SU-DHL-6 (cell line): ENCODE results near the gene EPN1.

ENCODE experiments used
- CTCF ChIP-seq: fragments of 200-600 bp; sonication (generic); IDR thresholded peaks from one replicate; pipeline ENCODE4 v1.5.1; 2017; ENCODE audit warnings: antibody characterized with exemption, mild to moderate bottlenecking, low read length, moderate library complexity; ENCODE audit not compliant: insufficient read depth, poor library complexity, severe bottlenecking
- EZH2phosphoT487 ChIP-seq: fragments of 200-600 bp; sonication (generic), shearing (Covaris generic); conservative IDR thresholded peaks from 2 replicates; pipeline ENCODE4 v1.6.1; 2018; ENCODE audit warnings: mild to moderate bottlenecking, antibody characterized with exemption, low read length, moderate library complexity, mixed read lengths

- TF ChIP-seq EZH2phosphoT487 (no peak), CTCF (no peak)
Observed at GRCh38 chr19:55659822-55660221, 15.2 kb upstream of the EPN1 start.
